LNCaP clone FGC (cell line): Measurements from ENCODE around the gene ABHD16A.

ENCODE experiments used
- DNase-seq: peaks from one replicate; pipeline ENCODE4 v3.0.0-alpha.2; 2011; ENCODE audit warnings: low read depth
- H3K4me3 ChIP-seq: 2 replicates; pipeline ENCODE4 v1.5.1; 2011; ENCODE audit warnings: mild to moderate bottlenecking, low read depth, low read length, control low read depth
- CTCF ChIP-seq: IDR thresholded peaks from 2 replicates; pipeline ENCODE4 v1.5.1; 2012; ENCODE audit warnings: mild to moderate bottlenecking; ENCODE audit not compliant: control insufficient read depth, insufficient read depth; ENCODE audit errors: extremely low read depth

ABHD16A gene

GRCh38 chr6:31719001-31719400, 15.9 kb upstream of the ABHD16A start:
- H3K4me3 ChIP-seq: peak overlapping the region; percentile 43
- no peak for DNase-seq
- no peak for TF ChIP-seq CTCF

GRCh38 chr6:31718265-31718664, 15.1 kb upstream of the ABHD16A start:
- DNase-seq: peak; percentile 95
- peak overlapping the region; percentile 43 for H3K4me3 ChIP-seq
- TF ChIP-seq CTCF: no peak

- no peak overlapping the region for H3K4me3 ChIP-seq
- TF ChIP-seq CTCF: no peak
- no peak for DNase-seq
Observed at GRCh38 chr6:31717499-31718222, 14.5 kb upstream of the ABHD16A start.

- no peak for TF ChIP-seq CTCF
- no peak for DNase-seq
- no peak within 1 kb of the TSS for H3K4me3 ChIP-seq
Observed at GRCh38 chr6:31715022-31715958, 12.2 kb upstream of the ABHD16A start, which contains the start of gene LY6G6D. Gene LY6G6D, plus strand, starts transcription at chr6:31715348. Its CDS starts 8 bp downstream, at chr6:31715356.

- H3K4me3 ChIP-seq: no peak overlapping the region
- DNase-seq: no peak
- TF ChIP-seq CTCF: no peak
Observed at GRCh38 chr6:31713991-31714684, 11.0 kb upstream of the ABHD16A start.

- H3K4me3 ChIP-seq: no peak overlapping the region
- DNase-seq: no peak
- TF ChIP-seq CTCF: no peak
Observed at GRCh38 chr6:31713465-31713864, 10.3 kb upstream of the ABHD16A start.
